Measurements from ENCODE around the gene TIMM10B. TPM values are rescaled to one million over a fixed set of nuclear protein-coding genes. Genes with fewer than 3 reads are reported as not detected.

The TIMM10B gene
- total and polyA plus RNA-seq, 4 donors: 16.1 to 31.9 (median 16.7) TPM

- TF ChIP-seq, protein P1, sequence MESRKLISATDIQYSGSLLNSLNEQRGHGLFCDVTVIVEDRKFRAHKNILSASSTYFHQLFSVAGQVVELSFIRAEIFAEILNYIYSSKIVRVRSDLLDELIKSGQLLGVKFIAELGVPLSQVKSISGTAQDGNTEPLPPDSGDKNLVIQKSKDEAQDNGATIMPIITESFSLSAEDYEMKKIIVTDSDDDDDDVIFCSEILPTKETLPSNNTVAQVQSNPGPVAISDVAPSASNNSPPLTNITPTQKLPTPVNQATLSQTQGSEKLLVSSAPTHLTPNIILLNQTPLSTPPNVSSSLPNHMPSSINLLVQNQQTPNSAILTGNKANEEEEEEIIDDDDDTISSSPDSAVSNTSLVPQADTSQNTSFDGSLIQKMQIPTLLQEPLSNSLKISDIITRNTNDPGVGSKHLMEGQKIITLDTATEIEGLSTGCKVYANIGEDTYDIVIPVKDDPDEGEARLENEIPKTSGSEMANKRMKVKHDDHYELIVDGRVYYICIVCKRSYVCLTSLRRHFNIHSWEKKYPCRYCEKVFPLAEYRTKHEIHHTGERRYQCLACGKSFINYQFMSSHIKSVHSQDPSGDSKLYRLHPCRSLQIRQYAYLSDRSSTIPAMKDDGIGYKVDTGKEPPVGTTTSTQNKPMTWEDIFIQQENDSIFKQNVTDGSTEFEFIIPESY (IDR thresholded peaks at IDR 0.05): no peak
- no peak for TF ChIP-seq RXRA (IDR thresholded peaks at IDR 0.05)
- no peak for TF ChIP-seq GABPA (IDR thresholded peaks at IDR 0.05 in 1 of 2, conservative IDR thresholded peaks at IDR 0.05 in 1 of 2)
- TF ChIP-seq REST (IDR thresholded peaks at IDR 0.05): no peak
- no peak for TF ChIP-seq EGR1 (IDR thresholded peaks at IDR 0.05; ENCODE audit: low read depth in 2 of 2)
- no peak for TF ChIP-seq FOXA1 (IDR thresholded peaks at IDR 0.05)
- no peak for TF ChIP-seq YY1 (IDR thresholded peaks at IDR 0.05)
- TF ChIP-seq NR2F2 (IDR thresholded peaks at IDR 0.05): no peak
- no peak for TF ChIP-seq SP1 (IDR thresholded peaks at IDR 0.05)
- TF ChIP-seq TAF1 (conservative IDR thresholded peaks at IDR 0.05): no peak
- no peak for TF ChIP-seq HNF4G (IDR thresholded peaks at IDR 0.05)
- TF ChIP-seq HNF4A (conservative IDR thresholded peaks at IDR 0.05): no peak
- no peak for TF ChIP-seq JUND (IDR thresholded peaks at IDR 0.05)
- TF ChIP-seq, protein P2, sequence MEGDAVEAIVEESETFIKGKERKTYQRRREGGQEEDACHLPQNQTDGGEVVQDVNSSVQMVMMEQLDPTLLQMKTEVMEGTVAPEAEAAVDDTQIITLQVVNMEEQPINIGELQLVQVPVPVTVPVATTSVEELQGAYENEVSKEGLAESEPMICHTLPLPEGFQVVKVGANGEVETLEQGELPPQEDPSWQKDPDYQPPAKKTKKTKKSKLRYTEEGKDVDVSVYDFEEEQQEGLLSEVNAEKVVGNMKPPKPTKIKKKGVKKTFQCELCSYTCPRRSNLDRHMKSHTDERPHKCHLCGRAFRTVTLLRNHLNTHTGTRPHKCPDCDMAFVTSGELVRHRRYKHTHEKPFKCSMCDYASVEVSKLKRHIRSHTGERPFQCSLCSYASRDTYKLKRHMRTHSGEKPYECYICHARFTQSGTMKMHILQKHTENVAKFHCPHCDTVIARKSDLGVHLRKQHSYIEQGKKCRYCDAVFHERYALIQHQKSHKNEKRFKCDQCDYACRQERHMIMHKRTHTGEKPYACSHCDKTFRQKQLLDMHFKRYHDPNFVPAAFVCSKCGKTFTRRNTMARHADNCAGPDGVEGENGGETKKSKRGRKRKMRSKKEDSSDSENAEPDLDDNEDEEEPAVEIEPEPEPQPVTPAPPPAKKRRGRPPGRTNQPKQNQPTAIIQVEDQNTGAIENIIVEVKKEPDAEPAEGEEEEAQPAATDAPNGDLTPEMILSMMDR (IDR thresholded peaks at IDR 0.05; ENCODE audit: low read depth, low read length, missing input control): no peak
- TF ChIP-seq MAX (IDR thresholded peaks at IDR 0.05): no peak
- 73% methylated on average over 1 of the region's 1 CpG for WGBS
- H3K4me3 ChIP-seq (ENCODE audit: low read depth in 1 of 3, low read length in 3 of 3): peak overlapping the region in 2 of 3 donors; percentile 1 to 69
- no peak overlapping the region for H3K9ac ChIP-seq (ENCODE audit: low read depth in 1 of 2, low read length in 2 of 2)
- H3K4me1 ChIP-seq (ENCODE audit: control insufficient read depth in 4 of 4, insufficient read depth in 4 of 4, low read length in 3 of 4): peaks cover 5 to 34% (median 21%) of the 10 kb centered on the region in 4 donors
- no peaks in the 10 kb centered on the region for H3K27me3 ChIP-seq (ENCODE audit: control insufficient read depth in 4 of 4, insufficient read depth in 4 of 4, low read length in 3 of 4)
- no peaks in the 10 kb centered on the region for H3K9me3 ChIP-seq (ENCODE audit: control insufficient read depth in 4 of 4, low read length in 3 of 4)
- H3K36me3 ChIP-seq (ENCODE audit: control insufficient read depth in 4 of 4, insufficient read depth in 3 of 4, low read depth in 1 of 4, low read length in 3 of 4): peaks cover 3 to 12% (median 9%) of the 10 kb centered on the region in 4 donors
- no peak overlapping the region for H3K27ac ChIP-seq (ENCODE audit: low read depth in 1 of 2, low read length in 2 of 2)
- no peak for DNase-seq (ENCODE audit: low spot score)
These were observed 8.4 kb upstream of the TIMM10B start for GRCh38 chr11:6472934-6473333.

Measured in liver (tissue), 9 donors.